Right lobe of liver (tissue), 6 donors: ENCODE measurements around the gene NCK2. TPM values are rescaled to one million over a fixed set of nuclear protein-coding genes. Genes with fewer than 3 reads are reported as not detected.

Experiments used
- ATAC-seq, 4 donors: fragments of 200-7000 bp; cut with Tn5 transposase; one replicate each; pipeline ENCODE4 v1.9.1; 2020; ENCODE audit warnings: mild to moderate bottlenecking in 4 of 4, moderate library complexity in 4 of 4
- DNase-seq, 3 donors: peaks; one replicate each; pipeline ENCODE4 v3.0.0-alpha.2; 2020
- H3K27ac ChIP-seq, 3 donors: fragments of 200-600 bp; one replicate each; pipeline ENCODE4 v1.8.0; 2022
- H3K27me3 ChIP-seq, 2 donors: fragments of 200-600 bp; one replicate each; pipeline ENCODE4 v1.8.0; 2022
- H3K36me3 ChIP-seq, 4 donors: fragments of 200-600 bp; sonication (generic) in 1 of 4; one replicate each; pipeline versions ENCODE4 v1.5.1 to v1.8.0; 2017 to 2022; ENCODE audit warnings: control low read depth in 1 of 4
- H3K4me1 ChIP-seq, 4 donors: fragments of 200-600 bp; sonication (generic) in 1 of 4; one replicate each; pipeline versions ENCODE4 v1.5.1 to v1.8.0; 2017 to 2022; ENCODE audit warnings: control low read depth in 1 of 4
- H3K4me3 ChIP-seq, 3 donors: fragments of 200-600 bp; one replicate each; pipeline ENCODE4 v1.8.0; 2022
- H3K9me3 ChIP-seq, 4 donors: fragments of 200-600 bp; sonication (generic) in 1 of 4; one replicate each; pipeline versions ENCODE4 v1.5.1 to v1.8.0; 2017 to 2022; ENCODE audit warnings: control low read depth in 1 of 4
- CTCF ChIP-seq, 4 donors: fragments of 200-600 bp in 3 of 4; fragments of 450-650 bp in 1 of 4; IDR thresholded peaks; one replicate each; pipeline versions ENCODE4 v1.5.1 to v1.8.0; 2016 to 2022; ENCODE audit warnings: antibody characterized with exemption in 4 of 4, mild to moderate bottlenecking in 2 of 4
- POLR2A ChIP-seq: fragments of 450-650 bp; IDR thresholded peaks from one replicate; pipeline ENCODE4 v1.6.1; 2017; ENCODE audit warnings: antibody characterized with exemption, mild to moderate bottlenecking
- WGBS: methylation state at CpG from one replicate; pipeline ENCODE4 v1.1.6; 2018; ENCODE audit warnings: low coverage, low lambda C conversion rate; ENCODE audit not compliant: insufficient coverage; ENCODE audit errors: missing lambda C conversion rate; 5-methylcytosine and 5-hydroxymethylcytosine counted together
- intact Hi-C, 2 donors: fragments of 100-400 bp; cut with DNase I; formaldehyde crosslinking; loops; one replicate each; pipeline versions ENCODE4 v1.11.2 to v1.14.1; 2022
- total RNA-seq, 6 experiments: library from RNA; depleted of rRNA in 2 of 6; stranded (reverse); fragments of >200 nt in 2 of 6; fragmentation: NEBNext Ultra II Directional in 3 of 6; extraction: Animal tissue kit (Norgen Biotek cat#: 25700) in 3 of 6; gene quantifications; one replicate each; pipeline versions ENCODE4 v1.1.0 to v1.2.4, GENCODE V29; 2016 to 2023
- donor health status: DM: no; HTN: yes; CAD: no.
- donor health status: DM: no; HTN: no; CAD: no.
- donor health status: DM: no; HTN: no; CAD: no.
- donor health status: DM: no; HTN: yes; CAD: no.
- donor health status: DM: no; HTN: yes; CAD: no.

NCK2 gene
- total RNA-seq, 6 experiments from 2014 or later: 4.8 to 11.7 (median 7.1) TPM

GRCh38 chr2:105763076-105763475 is 18.4 kb downstream of the NCK2 start:
- TF ChIP-seq POLR2A: no peak
- TF ChIP-seq CTCF (IDR thresholded peaks at IDR 0.05): no peak
- DNase-seq (no peak), ATAC-seq (no peak)
- WGBS: 86% methylated on average over 10 of the region's 10 CpGs
- Histone ChIP-seq H3K4me3 (no peak overlapping the region), H3K36me3 (no peaks in the 10 kb centered on the region), H3K4me1 (no peaks in the 10 kb centered on the region), H3K27ac (no peak overlapping the region), H3K9me3 (no peaks in the 10 kb centered on the region), H3K27me3 (no peaks in the 10 kb centered on the region)
- intact Hi-C loops: no loop called here

GRCh38 chr2:105764059-105764458 is 19.3 kb downstream of the NCK2 start:
- TF ChIP-seq CTCF (IDR thresholded peaks at IDR 0.05) (no peak), POLR2A (no peak)
- WGBS: 40% methylated on average over 2 of the region's 9 CpGs
- Histone ChIP-seq H3K36me3 (no peaks in the 10 kb centered on the region), H3K9me3 (no peaks in the 10 kb centered on the region), H3K27ac (no peak overlapping the region), H3K4me1 (no peaks in the 10 kb centered on the region), H3K27me3 (no peaks in the 10 kb centered on the region), H3K4me3 (no peak overlapping the region)
- DNase-seq (no peak), ATAC-seq (no peak)
- intact Hi-C loops: no loop called here

- no peaks in the 10 kb centered on the region for H3K27me3 ChIP-seq
- no peak overlapping the region for H3K27ac ChIP-seq
- intact Hi-C loops: no loop called here
- no peak for ATAC-seq
- TF ChIP-seq CTCF (IDR thresholded peaks at IDR 0.05): no peak
- no peak for TF ChIP-seq POLR2A
- H3K4me3 ChIP-seq: no peak overlapping the region
- WGBS: 96% methylated on average over 7 of the region's 10 CpGs
- H3K36me3 ChIP-seq: no peaks in the 10 kb centered on the region
- DNase-seq: no peak
- H3K9me3 ChIP-seq: no peaks in the 10 kb centered on the region
- H3K4me1 ChIP-seq: no peaks in the 10 kb centered on the region
Measured at GRCh38 chr2:105765415-105766299, 20.9 kb downstream of the NCK2 start.

GRCh38 chr2:105766300-105766866 is 21.7 kb downstream of the NCK2 start:
- Histone ChIP-seq H3K4me3 (no peak overlapping the region), H3K4me1 (no peaks in the 10 kb centered on the region), H3K36me3 (no peaks in the 10 kb centered on the region), H3K27ac (no peak overlapping the region), H3K27me3 (no peaks in the 10 kb centered on the region), H3K9me3 (no peaks in the 10 kb centered on the region)
- TF ChIP-seq POLR2A: no peak
- no peak for TF ChIP-seq CTCF (IDR thresholded peaks at IDR 0.05)
- WGBS: 94% methylated on average over 2 of the region's 7 CpGs
- no peak for DNase-seq
- intact Hi-C loops: no loop called here
- no peak for ATAC-seq
